ENCODE measurements around the gene IRX5. TPM values are rescaled to one million over a fixed set of nuclear protein-coding genes. Genes with fewer than 3 reads are reported as not detected.

The IRX5 gene
- polyA plus RNA-seq (ENCODE audit: insufficient read length in 4 of 4): 10 to 100 TPM in 2 of 4 donors, 1 to 10 TPM in 2; 7.7 to 10.8 (median 9.2) TPM

- DNase-seq (ENCODE audit: low read depth in 4 of 4, low spot score in 2 of 4): peak in 1 of 4 donors; percentile 65
These were observed at the start of gene IRX5 for GRCh38 chr16:54930005-54930868. Gene IRX5, plus strand, starts transcription at chr16:54930865. Its CDS starts 334 bp downstream, at chr16:54931199.

GRCh38 chr16:54882556-54882955, 48.1 kb upstream of the IRX5 start:
- no peak for DNase-seq (ENCODE audit: low read depth in 4 of 4, low spot score in 2 of 4)

- DNase-seq (ENCODE audit: low read depth in 4 of 4, low spot score in 2 of 4): no peak
These were observed 47.3 kb upstream of the IRX5 start for GRCh38 chr16:54883358-54883757.

- DNase-seq (ENCODE audit: low read depth in 4 of 4, low spot score in 2 of 4): no peak
These were observed 44.6 kb upstream of the IRX5 start for GRCh38 chr16:54886078-54886477.

GRCh38 chr16:54890381-54890780, 40.3 kb upstream of the IRX5 start:
- DNase-seq (ENCODE audit: low read depth in 4 of 4, low spot score in 2 of 4): no peak

- no peak for DNase-seq (ENCODE audit: low read depth in 4 of 4, low spot score in 2 of 4)
These were observed 39.3 kb upstream of the IRX5 start for GRCh38 chr16:54891346-54891745.

GRCh38 chr16:54892981-54893380, 37.7 kb upstream of the IRX5 start:
- no peak for DNase-seq (ENCODE audit: low read depth in 4 of 4, low spot score in 2 of 4)

GRCh38 chr16:54897930-54898329, 32.7 kb upstream of the IRX5 start:
- DNase-seq (ENCODE audit: low read depth in 4 of 4, low spot score in 2 of 4): no peak

- no peak for DNase-seq (ENCODE audit: low read depth in 4 of 4, low spot score in 2 of 4)
These were observed 29.1 kb upstream of the IRX5 start for GRCh38 chr16:54901606-54902005.

- no peak for DNase-seq (ENCODE audit: low read depth in 4 of 4, low spot score in 2 of 4)
These were observed 27.6 kb upstream of the IRX5 start for GRCh38 chr16:54903047-54903446.

GRCh38 chr16:54911079-54911478, 19.6 kb upstream of the IRX5 start:
- no peak for DNase-seq (ENCODE audit: low read depth in 4 of 4, low spot score in 2 of 4)

- DNase-seq (ENCODE audit: low read depth in 4 of 4, low spot score in 2 of 4): no peak
These were observed 17.9 kb upstream of the IRX5 start for GRCh38 chr16:54912720-54913119.

GRCh38 chr16:54921206-54921824, 9.3 kb upstream of the IRX5 start:
- DNase-seq (ENCODE audit: low read depth in 4 of 4, low spot score in 2 of 4): no peak

- no peak for DNase-seq (ENCODE audit: low read depth in 4 of 4, low spot score in 2 of 4)
These were observed 7.6 kb upstream of the IRX5 start for GRCh38 chr16:54923055-54923473.

GRCh38 chr16:54923988-54924387, 6.7 kb upstream of the IRX5 start:
- DNase-seq (ENCODE audit: low read depth in 4 of 4, low spot score in 2 of 4): no peak

GRCh38 chr16:54926166-54926838, 4.4 kb upstream of the IRX5 start:
- DNase-seq (ENCODE audit: low read depth in 4 of 4, low spot score in 2 of 4): no peak

GRCh38 chr16:54927125-54928015, 3.3 kb upstream of the IRX5 start:
- no peak for DNase-seq (ENCODE audit: low read depth in 4 of 4, low spot score in 2 of 4)

GRCh38 chr16:54928016-54928356, 2.7 kb upstream of the IRX5 start:
- DNase-seq (ENCODE audit: low read depth in 4 of 4, low spot score in 2 of 4): no peak

- no peak for DNase-seq (ENCODE audit: low read depth in 4 of 4, low spot score in 2 of 4)
These were observed 2.1 kb upstream of the IRX5 start for GRCh38 chr16:54928411-54929089.
